ENCODE data around the gene GRM1.

GRCh38 chr6:146191166-146191565, 162.3 kb downstream of the GRM1 start:
- TF ChIP-seq EZH2phosphoT487 (IDR thresholded peaks at IDR 0.05; ENCODE audit: insufficient read depth, low read depth) (no peak), EZH2 (IDR thresholded peaks at IDR 0.05; ENCODE audit: insufficient read depth, poor library complexity, severe bottlenecking) (no peak)

All from GM23248 (cell line).